Activated T-cell treated with anti-CD3 and anti-CD28 coated beads, Interleukin-2, amount 50 U/mL, for 24 hours (primary cell): ENCODE data around the gene RARRES2.
"Not testable (repeated sequence)": the region's sequence is repeated elsewhere in the genome, so short reads cannot be mapped to it uniquely, and the experiment has no call there.

Experiments
- DNase-seq: peaks from one replicate; pipeline ENCODE4 v3.0.0-alpha.2; 2020
- H3K27ac Mint-ChIP-seq: 2 replicates; pipeline ENCODE4 v1.8.0; 2020; ENCODE audit warnings: mild to moderate bottlenecking, mixed read lengths
- H3K27me3 Mint-ChIP-seq: 2 replicates; pipeline ENCODE4 v1.8.0; 2020; ENCODE audit warnings: mixed read lengths
- H3K36me3 Mint-ChIP-seq: 2 replicates; pipeline ENCODE4 v1.8.0; 2020; ENCODE audit warnings: low read depth, mixed read lengths
- H3K4me1 Mint-ChIP-seq: 2 replicates; pipeline ENCODE4 v1.8.0; 2020; ENCODE audit warnings: low read depth, mixed read lengths
- H3K4me3 Mint-ChIP-seq: 2 replicates; pipeline ENCODE4 v1.8.0; 2020; ENCODE audit warnings: mild to moderate bottlenecking, moderate library complexity, mixed read lengths
- H3K9me3 Mint-ChIP-seq: 2 replicates; pipeline ENCODE4 v1.8.0; 2020; ENCODE audit warnings: mixed read lengths

The RARRES2 gene

DNA sequence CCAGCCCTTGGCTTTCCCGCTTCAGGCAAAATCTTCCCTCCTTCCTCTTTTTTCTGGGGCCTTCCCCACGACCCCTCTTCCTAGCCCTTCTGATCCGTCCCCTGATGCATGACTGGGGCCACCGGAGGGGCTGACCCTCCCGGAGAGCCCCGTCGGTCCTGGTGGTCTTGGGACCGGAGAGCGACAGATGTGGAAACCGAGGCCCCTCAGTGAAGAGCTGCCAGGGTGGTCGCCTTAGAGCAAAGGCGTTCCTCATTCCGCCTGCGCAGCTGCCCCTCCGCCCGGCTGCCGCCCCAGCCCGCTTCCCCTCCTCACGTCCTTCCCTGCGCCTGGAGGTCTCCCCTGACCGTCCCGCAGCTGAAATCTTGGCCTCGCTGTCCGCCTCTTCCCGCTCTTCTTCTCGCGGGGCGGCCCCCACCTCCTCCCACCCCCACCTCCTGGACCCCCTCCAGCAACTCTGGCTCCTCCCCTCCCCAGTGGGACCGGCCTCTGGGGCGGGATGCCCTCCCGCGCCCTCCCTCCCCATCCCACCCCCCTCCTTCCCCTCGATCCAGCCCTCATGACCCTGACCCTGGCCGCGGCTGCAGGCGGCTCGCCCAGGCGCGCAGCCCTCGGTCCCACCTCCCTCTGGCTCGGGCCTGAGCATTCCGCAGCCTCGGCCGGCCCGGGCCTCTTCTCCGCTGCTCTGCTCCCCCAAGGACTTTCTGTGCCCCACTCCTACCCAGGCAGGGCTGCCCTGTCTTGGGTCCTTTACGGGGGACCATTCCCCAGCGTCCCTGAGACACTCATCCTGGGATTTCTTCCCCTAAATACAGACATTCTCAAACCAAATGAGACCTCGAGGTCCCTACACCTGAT, at the start of gene RARRES2:
TSS of gene RARRES2 (minus strand) at position 367 of the 858 bp plus-strand sequence. CDS start 1,020 bp downstream, outside the sequence.
- Mint-ChIP-seq H3K4me1 (peaks cover 12% of the 10 kb centered on the region), H3K4me3 (no peak within 1 kb of the TSS), H3K9me3 (peaks cover 3% of the 10 kb centered on the region), H3K27me3 (peaks cover 41% of the 10 kb centered on the region), H3K36me3 (peaks cover 11% of the 10 kb centered on the region), H3K27ac (no peak within 1 kb of the TSS)
- DNase-seq, result no peak

- Mint-ChIP-seq H3K27me3 (no peaks in the 10 kb centered on the region), H3K9me3 (no peaks in the 10 kb centered on the region), H3K27ac (no peak overlapping the region), H3K4me1 (peaks cover 16% of the 10 kb centered on the region), H3K4me3 (no peak overlapping the region), H3K36me3 (peaks cover 11% of the 10 kb centered on the region)
- DNase-seq, result no peak
Observed at GRCh38 chr7:150390205-150390604, 48.8 kb upstream of the RARRES2 start.

- Mint-ChIP-seq H3K4me3 (no peak overlapping the region), H3K36me3 (peaks cover 11% of the 10 kb centered on the region), H3K9me3 (no peaks in the 10 kb centered on the region), H3K27ac (peak overlapping the region; percentile 81), H3K27me3 (no peaks in the 10 kb centered on the region), H3K4me1 (peaks cover 16% of the 10 kb centered on the region)
- DNase-seq, result no peak
Observed at GRCh38 chr7:150389532-150389816, 48.0 kb upstream of the RARRES2 start.

DNA sequence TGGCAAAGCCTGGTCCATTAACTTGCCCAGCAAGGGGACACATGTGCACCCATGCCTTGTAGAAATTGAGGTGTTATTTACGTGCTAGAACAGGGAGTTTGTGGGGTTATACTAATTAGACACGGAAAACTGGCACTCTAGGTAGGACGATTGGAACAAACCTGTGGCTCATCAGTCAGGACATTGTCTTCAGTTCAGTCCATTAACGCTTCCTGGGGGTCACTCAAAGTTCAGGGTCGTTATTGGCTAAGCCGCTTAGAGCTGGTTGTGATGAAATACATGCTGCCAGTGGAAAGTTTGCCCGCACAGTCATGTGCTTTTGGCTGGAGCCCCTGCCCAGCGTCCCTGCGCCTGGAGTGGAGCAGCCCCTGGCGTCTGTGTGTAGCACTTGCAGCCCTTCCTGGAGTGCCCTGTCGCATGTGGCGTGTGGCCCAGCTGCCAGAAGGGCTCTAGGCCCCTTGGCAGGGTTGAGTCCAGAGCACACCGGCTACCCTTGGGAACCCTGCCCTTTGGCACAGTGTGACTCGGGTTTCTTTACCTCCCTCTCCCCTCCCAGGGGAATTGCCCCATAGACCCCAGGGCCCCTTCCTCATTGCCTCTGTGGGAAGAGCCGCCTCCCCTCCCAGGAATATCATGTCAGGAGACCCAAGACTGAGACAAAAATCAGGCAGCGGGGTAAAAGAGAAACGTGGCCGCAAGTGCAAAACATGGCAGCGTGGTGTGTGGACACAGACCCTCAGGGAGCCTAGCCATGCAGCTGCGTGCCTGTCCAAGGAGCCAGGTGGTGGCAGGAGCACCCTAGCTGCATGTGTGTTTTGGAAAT, 47.5 kb upstream of the RARRES2 start:
- H3K4me1 Mint-ChIP-seq, result peaks cover 16% of the 10 kb centered on the region
- H3K36me3 Mint-ChIP-seq, result peaks cover 11% of the 10 kb centered on the region
- no peaks in the 10 kb centered on the region for H3K9me3 Mint-ChIP-seq
- H3K4me3 Mint-ChIP-seq, result no peak overlapping the region
- no peak for DNase-seq
- no peaks in the 10 kb centered on the region for H3K27me3 Mint-ChIP-seq
- peak overlapping the region; percentile 81 for H3K27ac Mint-ChIP-seq

- Mint-ChIP-seq H3K4me1 (peaks cover 16% of the 10 kb centered on the region), H3K27me3 (no peaks in the 10 kb centered on the region), H3K27ac (no peak overlapping the region), H3K9me3 (no peaks in the 10 kb centered on the region), H3K36me3 (peaks cover 11% of the 10 kb centered on the region), H3K4me3 (no peak overlapping the region)
- no peak for DNase-seq
Observed at GRCh38 chr7:150388306-150388705, 46.9 kb upstream of the RARRES2 start.

DNA sequence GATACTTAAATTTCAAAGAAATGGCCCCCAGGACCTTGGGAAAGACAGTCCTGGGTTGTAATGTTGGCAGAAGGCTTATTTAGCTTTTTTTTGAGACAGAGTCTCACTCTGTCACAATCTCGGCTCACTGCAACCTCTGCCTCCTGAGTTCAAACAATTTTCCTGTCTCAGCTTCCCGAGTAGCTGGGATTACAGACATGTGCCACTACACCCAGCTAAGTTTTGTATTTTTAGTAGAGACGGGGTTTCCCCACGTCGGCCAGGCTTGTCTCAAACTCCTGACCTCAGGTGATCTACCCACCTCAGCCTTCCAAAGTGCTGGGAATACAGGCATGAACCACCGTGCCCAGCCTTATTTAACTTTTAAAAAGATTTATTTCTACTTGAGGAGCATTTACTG, 44.5 kb upstream of the RARRES2 start:
- not testable (repeated sequence) for H3K36me3 Mint-ChIP-seq, H3K27me3 Mint-ChIP-seq, DNase-seq, H3K4me3 Mint-ChIP-seq, H3K27ac Mint-ChIP-seq, H3K9me3 Mint-ChIP-seq
- peaks cover 20% of the 10 kb centered on the region for H3K4me1 Mint-ChIP-seq

- Mint-ChIP-seq H3K4me1 (peaks cover 22% of the 10 kb centered on the region), H3K9me3 (no peaks in the 10 kb centered on the region), H3K36me3 (peaks cover 4% of the 10 kb centered on the region), H3K27me3 (no peaks in the 10 kb centered on the region), H3K27ac (no peak overlapping the region), H3K4me3 (no peak overlapping the region)
- DNase-seq, result no peak
Observed at GRCh38 chr7:150385302-150385723, 43.9 kb upstream of the RARRES2 start.

- H3K27me3 Mint-ChIP-seq, result no peaks in the 10 kb centered on the region
- DNase-seq, result no peak
- H3K4me3 Mint-ChIP-seq, result no peak overlapping the region
- H3K36me3 Mint-ChIP-seq, result peaks cover 5% of the 10 kb centered on the region
- H3K4me1 Mint-ChIP-seq, result peaks cover 23% of the 10 kb centered on the region
- H3K9me3 Mint-ChIP-seq, result no peaks in the 10 kb centered on the region
- H3K27ac Mint-ChIP-seq, result no peak overlapping the region
Observed at GRCh38 chr7:150384406-150385301, 43.2 kb upstream of the RARRES2 start.

- no peak for DNase-seq
- Mint-ChIP-seq H3K4me1 (peaks cover 18% of the 10 kb centered on the region), H3K4me3 (no peak overlapping the region), H3K9me3 (no peaks in the 10 kb centered on the region), H3K27ac (no peak overlapping the region), H3K36me3 (peaks cover 7% of the 10 kb centered on the region), H3K27me3 (no peaks in the 10 kb centered on the region)
Observed at GRCh38 chr7:150383710-150384397, 42.4 kb upstream of the RARRES2 start.

DNA sequence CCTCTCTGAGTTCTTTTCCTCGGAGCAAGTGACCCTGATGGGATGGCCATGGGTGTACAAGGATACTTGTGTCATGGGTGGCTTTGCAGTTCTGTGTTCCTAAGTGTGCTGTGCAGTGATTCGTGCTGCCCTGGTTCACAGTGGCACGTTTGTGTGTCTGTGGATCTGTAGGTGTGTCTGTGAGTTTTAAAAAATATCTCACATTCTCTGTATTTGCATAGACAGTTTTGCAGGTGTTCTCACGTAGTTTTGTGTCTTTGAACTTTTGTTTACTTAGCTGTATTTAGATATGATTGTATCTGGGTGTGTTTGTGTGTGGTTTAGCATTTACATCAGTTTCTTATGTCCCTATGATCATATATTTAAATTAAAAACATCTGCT, 41.4 kb upstream of the RARRES2 start:
- no peaks in the 10 kb centered on the region for H3K27me3 Mint-ChIP-seq
- peaks cover 23% of the 10 kb centered on the region for H3K4me1 Mint-ChIP-seq
- peaks cover 4% of the 10 kb centered on the region for H3K36me3 Mint-ChIP-seq
- H3K27ac Mint-ChIP-seq, result no peak overlapping the region
- H3K4me3 Mint-ChIP-seq, result no peak overlapping the region
- DNase-seq, result no peak
- H3K9me3 Mint-ChIP-seq, result no peaks in the 10 kb centered on the region

GRCh38 chr7:150382123-150382843, 40.9 kb upstream of the RARRES2 start:
- Mint-ChIP-seq H3K4me3 (no peak overlapping the region), H3K9me3 (no peaks in the 10 kb centered on the region), H3K27ac (no peak overlapping the region), H3K27me3 (no peaks in the 10 kb centered on the region), H3K36me3 (peaks cover 4% of the 10 kb centered on the region), H3K4me1 (peaks cover 29% of the 10 kb centered on the region)
- DNase-seq, result no peak

- DNase-seq, result no peak
- Mint-ChIP-seq H3K36me3 (peaks cover 4% of the 10 kb centered on the region), H3K27me3 (no peaks in the 10 kb centered on the region), H3K4me1 (peaks cover 33% of the 10 kb centered on the region), H3K9me3 (no peaks in the 10 kb centered on the region), H3K4me3 (no peak overlapping the region), H3K27ac (no peak overlapping the region)
Observed at GRCh38 chr7:150381785-150382122, 40.3 kb upstream of the RARRES2 start.

DNA sequence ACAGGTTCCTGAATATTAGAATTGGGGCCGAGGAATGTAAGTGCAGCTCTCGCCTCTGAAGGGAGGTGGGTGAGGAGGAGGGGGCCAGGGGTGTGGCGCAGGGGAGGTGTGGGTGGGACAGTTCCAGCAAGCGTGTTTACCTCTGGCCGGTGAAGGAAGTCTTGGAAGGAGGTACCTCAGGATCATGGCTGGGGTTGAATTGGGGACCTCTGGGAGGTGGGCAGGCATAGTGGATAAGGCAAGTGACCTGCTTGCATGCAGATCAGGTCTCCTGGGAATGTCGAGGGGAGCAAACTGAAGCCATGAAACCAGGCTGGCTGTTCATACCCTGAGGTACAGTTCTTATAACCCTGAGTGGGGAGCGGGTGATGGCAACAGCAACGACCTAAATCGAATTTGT, 39.7 kb upstream of the RARRES2 start:
- peaks cover 4% of the 10 kb centered on the region for H3K36me3 Mint-ChIP-seq
- no peaks in the 10 kb centered on the region for H3K9me3 Mint-ChIP-seq
- H3K4me1 Mint-ChIP-seq, result peaks cover 40% of the 10 kb centered on the region
- no peaks in the 10 kb centered on the region for H3K27me3 Mint-ChIP-seq
- no peak overlapping the region for H3K27ac Mint-ChIP-seq
- H3K4me3 Mint-ChIP-seq, result peak overlapping the region; percentile 11
- DNase-seq, result no peak
